Measurements from ENCODE around the gene CAT. TPM values are rescaled to one million over a fixed set of nuclear protein-coding genes. Genes with fewer than 3 reads are reported as not detected.

The CAT gene
- total and polyA plus RNA-seq, 3 donors from 2014 or later, result 30.2 to 38.2 (median 30.3) TPM

GRCh38 chr11:34449013-34449412 lies 10.3 kb downstream of the CAT start:
- Histone ChIP-seq H3K9me3 (no peaks in the 10 kb centered on the region), H3K27ac (no peak overlapping the region), H3K4me3 (no peak overlapping the region), H3K27me3 (no peaks in the 10 kb centered on the region), H3K36me3 (ENCODE audit: low read depth, missing control alignments) (no peaks in the 10 kb centered on the region), H3K4me1 (no peaks in the 10 kb centered on the region)
- no peak for DNase-seq
- intact Hi-C loops (cut with DNase I; ENCODE audit: low total_unique reads), result no loop called here
- 74 to 77% methylated on average over 3 of the region's 3 CpGs for WGBS, 2 donors
- TF ChIP-seq POLR2A (IDR thresholded peaks at IDR 0.05) (no peak), CTCF (IDR thresholded peaks at IDR 0.05) (no peak)

- H3K4me1 ChIP-seq, result no peaks in the 10 kb centered on the region
- no peaks in the 10 kb centered on the region for H3K36me3 ChIP-seq (ENCODE audit: low read depth, missing control alignments)
- 93 to 96% methylated on average over 3 of the region's 3 CpGs for WGBS, 2 donors
- DNase-seq, result no peak
- H3K27ac ChIP-seq, result no peak overlapping the region
- H3K9me3 ChIP-seq, result no peaks in the 10 kb centered on the region
- H3K27me3 ChIP-seq, result no peaks in the 10 kb centered on the region
- H3K4me3 ChIP-seq, result no peak overlapping the region
- TF ChIP-seq CTCF (IDR thresholded peaks at IDR 0.05) (no peak), POLR2A (IDR thresholded peaks at IDR 0.05) (no peak)
- intact Hi-C loops (cut with DNase I; ENCODE audit: low total_unique reads), result no loop called here
Observed at GRCh38 chr11:34451053-34451452, 12.3 kb downstream of the CAT start.

GRCh38 chr11:34454308-34455032 lies 15.7 kb downstream of the CAT start:
- 51 to 67% methylated on average over 1 of the region's 1 CpG for WGBS, 2 donors
- intact Hi-C loops (cut with DNase I; ENCODE audit: low total_unique reads), result no loop called here

GRCh38 chr11:34457607-34458006 lies 18.9 kb downstream of the CAT start:
- 80 to 81% methylated on average over 2 of the region's 2 CpGs for WGBS, 2 donors
- TF ChIP-seq CTCF (IDR thresholded peaks at IDR 0.05) (no peak), POLR2A (IDR thresholded peaks at IDR 0.05) (no peak)
- Histone ChIP-seq H3K36me3 (ENCODE audit: low read depth, missing control alignments) (no peaks in the 10 kb centered on the region), H3K4me1 (no peaks in the 10 kb centered on the region), H3K27me3 (no peaks in the 10 kb centered on the region), H3K9me3 (no peaks in the 10 kb centered on the region), H3K27ac (no peak overlapping the region), H3K4me3 (no peak overlapping the region)
- intact Hi-C loops (cut with DNase I; ENCODE audit: low total_unique reads), result no loop called here
- no peak for DNase-seq

More at GRCh38 chr11:34454308-34455032, 15.7 kb downstream of the CAT start:
- peak; percentile 44 for DNase-seq
- no peak overlapping the region for H3K4me3 ChIP-seq
- H3K4me1 ChIP-seq, result no peaks in the 10 kb centered on the region
- peak overlapping the region in 1 of 2 donors; percentile 8 for H3K27ac ChIP-seq
- no peaks in the 10 kb centered on the region for H3K27me3 ChIP-seq
- no peaks in the 10 kb centered on the region for H3K9me3 ChIP-seq
- H3K36me3 ChIP-seq (ENCODE audit: low read depth, missing control alignments), result no peaks in the 10 kb centered on the region
- TF ChIP-seq CTCF (IDR thresholded peaks at IDR 0.05) (no peak), POLR2A (IDR thresholded peaks at IDR 0.05) (no peak)

- H3K27me3 ChIP-seq, result no peaks in the 10 kb centered on the region
- TF ChIP-seq POLR2A (IDR thresholded peaks at IDR 0.05) (no peak), CTCF (IDR thresholded peaks at IDR 0.05) (no peak)
- intact Hi-C loops (cut with DNase I; ENCODE audit: low total_unique reads), result no loop called here
- no peaks in the 10 kb centered on the region for H3K36me3 ChIP-seq (ENCODE audit: low read depth, missing control alignments)
- no peak overlapping the region for H3K4me3 ChIP-seq
- DNase-seq, result no peak
- 75 to 95% methylated on average over 4 of the region's 4 CpGs for WGBS, 2 donors
- no peaks in the 10 kb centered on the region for H3K9me3 ChIP-seq
- no peaks in the 10 kb centered on the region for H3K4me1 ChIP-seq
- H3K27ac ChIP-seq, result no peak overlapping the region
Observed at GRCh38 chr11:34458525-34458924, 19.8 kb downstream of the CAT start.

Data from testis (tissue), 3 donors.